Central memory CD8-positive, alpha-beta T cell (primary cell): ENCODE results near the gene PELI1.

ENCODE experiments used
- ATAC-seq: fragments of 150-1000 bp; cut with Tn5 transposase; replicated peaks from 2 replicates; pipeline ENCODE4 v1.10.0; 2022; ENCODE audit warnings: mild to moderate bottlenecking, moderate FRiP score, moderate number of reproducible peaks; ENCODE audit not compliant: poor library complexity, severe bottlenecking; ENCODE audit errors: extremely low read depth
- DNase-seq, 2 donors: peaks; one replicate each; pipeline ENCODE4 v3.0.0; 2021; ENCODE audit warnings: low spot score in 2 of 2
- H3K27ac Mint-ChIP-seq: one replicate; pipeline ENCODE4 v1.8.0; 2022; ENCODE audit warnings: low read depth, mild to moderate bottlenecking, moderate library complexity, mixed read lengths
- H3K27me3 Mint-ChIP-seq: one replicate; pipeline ENCODE4 v1.8.0; 2022; ENCODE audit warnings: mixed read lengths
- H3K36me3 Mint-ChIP-seq: one replicate; pipeline ENCODE4 v1.8.0; 2022; ENCODE audit warnings: mild to moderate bottlenecking, moderate library complexity, mixed read lengths; ENCODE audit not compliant: insufficient read depth
- H3K4me1 Mint-ChIP-seq: one replicate; pipeline ENCODE4 v1.8.0; 2022; ENCODE audit warnings: mixed read lengths
- H3K4me3 Mint-ChIP-seq: one replicate; pipeline ENCODE4 v1.8.0; 2022; ENCODE audit warnings: mild to moderate bottlenecking, moderate library complexity, mixed read lengths
- H3K9me3 Mint-ChIP-seq: one replicate; pipeline ENCODE4 v1.8.0; 2022; ENCODE audit warnings: mixed read lengths

The PELI1 gene

DNA sequence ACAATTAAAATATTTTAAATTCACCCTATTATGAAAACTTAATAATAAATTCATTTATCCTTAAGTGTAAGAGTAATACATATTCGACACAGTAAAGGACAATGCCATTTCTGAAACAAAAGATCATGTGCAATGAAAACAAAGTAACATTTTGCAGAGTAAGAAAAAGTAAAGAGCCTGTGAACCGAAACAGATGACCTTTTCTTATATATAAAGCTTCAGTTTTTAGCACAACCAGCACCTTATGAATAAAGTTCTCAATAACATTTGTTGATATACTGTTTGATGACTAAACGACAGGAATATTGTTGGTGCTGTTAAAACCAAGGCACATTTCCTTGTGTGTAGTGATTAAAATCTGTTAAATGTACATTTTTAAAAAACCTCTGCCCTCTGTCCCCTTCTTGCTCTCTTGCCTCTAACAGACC is 1.5 kb downstream of the PELI1 start:
- H3K27me3 Mint-ChIP-seq = no peaks in the 10 kb centered on the region
- ATAC-seq (no peak), DNase-seq (no peak)
- no peaks in the 10 kb centered on the region for H3K9me3 Mint-ChIP-seq
- H3K36me3 Mint-ChIP-seq = peaks cover 13% of the 10 kb centered on the region
- peaks cover 36% of the 10 kb centered on the region for H3K4me1 Mint-ChIP-seq
- H3K4me3 Mint-ChIP-seq = peak overlapping the region; percentile 97
- H3K27ac Mint-ChIP-seq = peak overlapping the region; percentile 93

DNA sequence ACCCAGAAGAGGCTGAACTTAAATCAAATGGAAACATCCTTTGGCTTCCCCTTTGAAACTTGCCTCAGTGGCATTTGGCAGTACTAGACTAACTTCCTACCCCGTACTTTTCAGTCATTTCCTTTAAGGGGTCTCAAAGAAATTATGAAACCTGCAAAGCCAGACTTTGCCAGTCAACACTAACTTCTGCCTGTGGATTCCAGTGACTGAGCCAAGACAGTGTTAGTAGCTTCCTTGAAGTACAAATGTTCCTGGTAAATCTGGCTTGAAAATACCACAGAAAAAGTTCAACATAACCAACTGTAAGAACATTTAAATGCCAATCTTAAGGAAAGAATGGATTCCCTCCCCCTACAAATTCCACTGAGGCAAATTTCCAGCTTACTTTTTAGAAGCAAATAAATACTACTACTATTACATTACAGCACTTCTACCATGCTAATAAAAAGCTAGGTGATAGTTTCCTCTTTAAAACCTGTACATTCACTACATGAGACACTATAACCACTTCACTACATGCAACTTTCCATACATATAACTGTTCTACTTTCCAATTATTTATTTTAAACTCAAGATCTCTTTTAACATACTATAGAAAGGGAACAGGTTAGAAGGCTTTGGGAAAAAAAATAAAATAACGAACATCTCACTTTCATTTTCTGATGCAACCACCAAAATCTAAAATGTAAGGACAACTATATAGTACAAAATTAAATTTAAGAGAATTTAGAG is 2.4 kb downstream of the PELI1 start:
- H3K9me3 Mint-ChIP-seq = no peaks in the 10 kb centered on the region
- ATAC-seq = no peak
- H3K36me3 Mint-ChIP-seq = peaks cover 13% of the 10 kb centered on the region
- no peaks in the 10 kb centered on the region for H3K27me3 Mint-ChIP-seq
- H3K27ac Mint-ChIP-seq = peak overlapping the region; percentile 58
- no peak for DNase-seq
- H3K4me3 Mint-ChIP-seq = peak overlapping the region; percentile 97
- H3K4me1 Mint-ChIP-seq = peaks cover 36% of the 10 kb centered on the region

DNA sequence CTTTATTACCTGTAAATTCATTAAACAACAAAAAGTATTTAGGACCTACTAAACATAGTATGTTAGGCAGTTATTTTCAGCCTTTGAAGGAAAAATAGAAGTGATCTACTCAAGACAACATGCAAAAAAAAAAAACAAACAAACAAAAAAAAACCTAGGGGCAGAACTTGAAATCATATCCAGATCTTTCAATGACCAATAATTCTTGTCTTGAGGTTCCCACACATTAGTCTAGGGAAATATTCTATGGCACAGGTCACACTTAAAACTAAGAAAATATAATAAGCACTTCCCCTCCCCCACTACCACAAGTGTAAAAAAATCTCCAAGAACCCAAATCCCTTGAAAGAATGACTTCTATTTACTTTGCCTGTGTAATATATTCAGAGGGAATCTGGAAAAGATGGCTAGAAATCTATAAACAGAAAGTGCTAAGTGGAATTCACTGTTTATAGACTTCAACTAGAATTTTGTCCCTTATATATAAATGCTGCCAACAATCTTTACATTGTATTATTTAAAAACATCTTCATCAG is 3.5 kb downstream of the PELI1 start:
- H3K27ac Mint-ChIP-seq = no peak overlapping the region
- no peaks in the 10 kb centered on the region for H3K27me3 Mint-ChIP-seq
- H3K9me3 Mint-ChIP-seq = no peaks in the 10 kb centered on the region
- no peak overlapping the region for H3K4me3 Mint-ChIP-seq
- peaks cover 13% of the 10 kb centered on the region for H3K36me3 Mint-ChIP-seq
- ATAC-seq (no peak), DNase-seq (no peak)
- peaks cover 36% of the 10 kb centered on the region for H3K4me1 Mint-ChIP-seq

DNA sequence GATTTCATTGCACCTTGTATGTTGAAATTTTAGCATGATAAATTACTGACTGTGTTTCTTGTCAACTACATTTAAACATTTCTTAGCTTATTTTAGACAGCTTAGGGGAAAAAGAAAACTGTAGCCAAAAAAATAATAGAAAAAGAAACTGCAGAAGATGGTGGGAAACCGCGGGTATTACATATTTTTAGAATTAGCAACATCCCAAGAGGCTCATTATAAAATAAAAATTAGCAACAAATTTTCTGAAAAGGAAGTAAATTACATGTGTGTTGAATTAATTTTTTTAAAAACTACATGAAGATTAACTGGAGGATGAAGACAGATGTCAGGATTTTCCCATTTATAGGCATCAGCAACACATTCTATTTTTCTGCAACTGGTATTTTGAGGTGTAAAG is 4.3 kb downstream of the PELI1 start:
- ATAC-seq (no peak), DNase-seq (no peak)
- no peaks in the 10 kb centered on the region for H3K9me3 Mint-ChIP-seq
- H3K36me3 Mint-ChIP-seq = peaks cover 13% of the 10 kb centered on the region
- peaks cover 40% of the 10 kb centered on the region for H3K4me1 Mint-ChIP-seq
- H3K27ac Mint-ChIP-seq = no peak overlapping the region
- no peaks in the 10 kb centered on the region for H3K27me3 Mint-ChIP-seq
- H3K4me3 Mint-ChIP-seq = no peak overlapping the region

DNA sequence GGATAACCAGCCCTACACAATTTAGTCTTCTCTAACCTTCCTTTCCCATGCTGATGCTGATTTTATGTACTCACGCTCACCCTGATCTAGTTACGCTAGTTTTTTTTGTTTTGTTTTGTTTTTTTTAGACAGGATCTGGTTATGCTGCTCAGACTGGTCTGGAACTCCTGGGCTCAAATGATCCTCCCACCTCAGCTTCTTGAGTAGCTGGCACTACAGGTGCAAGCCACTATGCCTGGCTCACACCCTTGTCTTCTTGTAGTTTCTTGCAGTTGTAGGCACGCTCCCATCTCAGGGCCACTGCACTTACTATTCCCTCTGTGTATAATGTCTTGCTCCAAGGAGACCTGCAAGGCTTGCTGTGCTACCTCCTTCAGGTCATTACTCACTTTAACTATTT is 6.2 kb downstream of the PELI1 start:
- no peak for DNase-seq
- no peak overlapping the region for H3K4me3 Mint-ChIP-seq
- peaks cover 4% of the 10 kb centered on the region for H3K36me3 Mint-ChIP-seq
- no peaks in the 10 kb centered on the region for H3K27me3 Mint-ChIP-seq
- ATAC-seq = no peak
- H3K4me1 Mint-ChIP-seq = peaks cover 35% of the 10 kb centered on the region
- H3K27ac Mint-ChIP-seq = no peak overlapping the region
- H3K9me3 Mint-ChIP-seq = no peaks in the 10 kb centered on the region

DNA sequence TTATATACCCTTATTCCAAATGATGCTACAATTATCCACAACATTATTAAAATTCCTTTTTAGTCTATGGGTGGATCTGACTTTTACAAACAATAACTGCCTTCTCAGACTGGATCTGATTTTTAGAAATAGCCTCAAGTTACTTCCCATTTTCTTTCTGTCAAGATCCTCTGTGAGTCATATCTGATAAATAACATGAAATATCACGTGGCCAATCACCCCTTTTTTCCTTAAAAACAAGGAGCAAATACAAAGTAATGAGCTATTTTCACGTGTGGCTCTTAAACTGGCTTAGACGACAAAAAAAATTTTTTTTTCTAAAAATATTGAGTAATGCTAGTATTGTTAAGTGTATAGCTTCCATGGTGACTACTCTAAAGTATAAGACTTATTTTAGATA is 6.7 kb downstream of the PELI1 start:
- peaks cover 32% of the 10 kb centered on the region for H3K4me1 Mint-ChIP-seq
- no peaks in the 10 kb centered on the region for H3K9me3 Mint-ChIP-seq
- no peak overlapping the region for H3K4me3 Mint-ChIP-seq
- H3K27me3 Mint-ChIP-seq = no peaks in the 10 kb centered on the region
- peaks cover 3% of the 10 kb centered on the region for H3K36me3 Mint-ChIP-seq
- H3K27ac Mint-ChIP-seq = no peak overlapping the region
- DNase-seq (no peak), ATAC-seq (no peak)

DNA sequence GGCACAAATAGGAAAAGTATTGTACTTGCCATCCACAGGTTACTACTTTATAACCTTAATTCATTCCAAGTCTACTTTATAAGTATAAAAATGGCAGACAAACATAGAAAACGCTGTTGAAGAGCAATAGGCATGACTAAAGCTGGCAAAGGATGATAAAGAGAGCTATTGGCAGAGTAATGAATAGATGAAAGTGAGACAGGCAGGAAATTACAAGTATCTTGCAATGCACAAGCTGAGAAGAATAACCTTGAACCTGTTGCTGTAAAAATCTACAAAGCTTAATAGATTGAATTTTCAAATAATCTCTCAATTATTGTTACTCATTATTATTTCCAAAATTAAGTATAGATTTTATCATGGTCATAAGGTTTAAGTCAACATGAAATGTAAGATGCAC is 8.8 kb downstream of the PELI1 start:
- Mint-ChIP-seq H3K4me1 (peaks cover 22% of the 10 kb centered on the region), H3K9me3 (no peaks in the 10 kb centered on the region), H3K27me3 (no peaks in the 10 kb centered on the region), H3K36me3 (peaks cover 3% of the 10 kb centered on the region), H3K27ac (no peak overlapping the region), H3K4me3 (no peak overlapping the region)
- DNase-seq (no peak), ATAC-seq (no peak)

DNA sequence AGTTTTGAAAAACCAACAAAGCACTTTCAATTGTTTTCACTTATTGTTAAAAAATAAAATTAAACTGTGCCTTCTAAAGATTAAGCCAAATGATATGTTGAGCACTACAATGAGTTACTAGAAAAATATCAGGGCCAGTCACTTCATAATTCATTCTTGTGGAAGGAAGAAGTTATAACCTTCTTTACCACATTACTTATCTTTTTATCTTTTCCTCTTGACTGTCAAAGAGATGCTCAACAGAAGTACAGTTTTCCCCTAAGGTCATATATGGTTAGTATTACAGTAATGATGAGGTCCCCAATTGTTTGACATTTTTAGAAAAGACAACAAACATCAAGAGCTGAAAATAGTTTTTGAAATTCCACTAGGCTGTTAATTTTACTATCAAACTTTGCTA is 9.4 kb downstream of the PELI1 start:
- DNase-seq = no peak
- no peak overlapping the region for H3K4me3 Mint-ChIP-seq

DNA sequence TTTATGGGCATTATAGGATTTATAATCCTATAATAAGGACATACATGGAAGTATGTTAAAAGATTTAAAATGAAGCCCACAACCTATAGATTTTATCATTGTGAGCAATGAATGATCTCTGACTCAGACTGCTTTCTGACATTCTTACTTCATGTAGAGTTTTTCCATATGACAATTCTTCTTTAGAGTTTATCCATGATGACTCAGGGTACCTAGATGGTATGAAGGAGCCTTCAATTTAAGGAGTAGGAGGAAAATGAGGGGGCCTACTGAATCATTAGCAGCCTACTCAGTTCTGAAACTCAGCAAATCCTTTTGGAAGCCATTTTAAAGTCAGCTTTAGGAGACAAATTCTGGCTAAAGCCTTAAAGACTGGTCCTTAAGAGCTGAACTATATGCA is 10.4 kb downstream of the PELI1 start:
- Mint-ChIP-seq H3K27ac (no peak overlapping the region), H3K4me1 (peaks cover 22% of the 10 kb centered on the region), H3K9me3 (no peaks in the 10 kb centered on the region), H3K4me3 (no peak overlapping the region), H3K27me3 (no peaks in the 10 kb centered on the region), H3K36me3 (peaks cover 3% of the 10 kb centered on the region)
- ATAC-seq (no peak), DNase-seq (no peak)

More for the DNA sequence above, 9.4 kb downstream of the PELI1 start:
- Mint-ChIP-seq H3K27me3 (no peaks in the 10 kb centered on the region), H3K9me3 (no peaks in the 10 kb centered on the region), H3K36me3 (peaks cover 3% of the 10 kb centered on the region), H3K27ac (no peak overlapping the region), H3K4me1 (peaks cover 22% of the 10 kb centered on the region)
- ATAC-seq = peak; percentile 32

DNA sequence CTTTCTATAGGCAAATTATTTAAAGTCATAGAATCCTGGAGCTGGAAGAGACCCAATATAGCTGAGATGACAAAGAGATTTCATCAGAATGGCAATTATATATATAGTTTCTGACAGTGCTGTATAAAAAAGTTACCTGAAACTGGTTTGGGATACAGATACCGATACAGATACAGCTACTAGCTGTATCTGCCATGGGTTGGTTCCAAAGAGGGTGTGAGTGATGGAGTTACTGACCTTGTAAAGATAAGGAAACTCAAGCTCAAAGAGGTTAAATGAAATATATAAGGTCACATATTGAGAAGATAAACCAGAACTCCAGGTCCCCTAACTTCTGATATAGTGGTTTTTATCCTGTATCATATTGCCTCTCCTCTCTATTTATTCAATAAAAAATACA is 10.9 kb downstream of the PELI1 start:
- no peak for ATAC-seq
- no peak for DNase-seq
- Mint-ChIP-seq H3K27me3 (no peaks in the 10 kb centered on the region), H3K27ac (no peak overlapping the region), H3K4me3 (no peak overlapping the region), H3K36me3 (peaks cover 6% of the 10 kb centered on the region), H3K4me1 (peaks cover 22% of the 10 kb centered on the region), H3K9me3 (no peaks in the 10 kb centered on the region)

DNA sequence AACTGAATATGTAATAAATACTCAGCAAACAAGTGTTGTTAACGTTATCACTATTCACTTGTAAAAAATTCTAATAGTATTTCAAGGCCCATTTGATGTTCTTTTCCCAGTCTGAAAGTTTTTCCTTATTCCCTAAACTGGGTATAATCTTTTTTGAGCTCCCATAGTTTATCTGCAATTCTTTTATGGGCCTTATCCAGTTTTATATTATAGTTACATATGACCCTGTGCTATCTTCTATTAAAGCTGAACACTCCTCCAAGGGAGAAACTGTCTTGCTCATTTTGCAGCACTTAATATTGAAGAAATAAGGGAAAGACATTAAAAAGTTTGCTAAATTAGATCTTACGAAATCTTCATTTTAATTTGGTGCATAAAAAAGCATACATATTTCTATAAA is 13.9 kb downstream of the PELI1 start:
- peaks cover 9% of the 10 kb centered on the region for H3K36me3 Mint-ChIP-seq
- ATAC-seq (no peak), DNase-seq (no peak)
- no peaks in the 10 kb centered on the region for H3K27me3 Mint-ChIP-seq
- H3K4me3 Mint-ChIP-seq = no peak overlapping the region
- H3K27ac Mint-ChIP-seq = no peak overlapping the region
- no peaks in the 10 kb centered on the region for H3K9me3 Mint-ChIP-seq
- peaks cover 18% of the 10 kb centered on the region for H3K4me1 Mint-ChIP-seq

DNA sequence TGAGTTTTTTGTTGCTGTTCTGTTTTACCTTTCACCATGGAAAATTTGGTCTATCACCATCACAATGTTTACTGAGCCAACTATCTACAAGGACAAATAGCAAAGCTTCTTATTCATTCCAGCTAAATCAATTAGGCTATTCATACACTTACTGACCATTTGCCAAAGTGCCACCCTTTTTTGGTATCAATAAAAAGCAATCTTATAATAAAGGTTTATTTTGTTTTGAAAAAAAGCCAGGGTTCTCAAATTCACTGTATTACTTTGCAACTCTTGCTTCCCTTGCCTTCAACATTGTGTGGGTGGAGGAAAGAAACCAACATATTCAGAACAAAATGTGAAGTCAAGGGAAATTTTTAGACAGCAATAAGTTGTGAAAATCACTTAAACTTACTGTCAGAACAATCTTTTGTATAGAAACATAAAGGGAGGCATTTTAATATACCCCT is 15.3 kb downstream of the PELI1 start:
- Mint-ChIP-seq H3K9me3 (no peaks in the 10 kb centered on the region), H3K27ac (peak overlapping the region; percentile 13), H3K27me3 (no peaks in the 10 kb centered on the region), H3K4me1 (peaks cover 15% of the 10 kb centered on the region), H3K4me3 (no peak overlapping the region), H3K36me3 (peaks cover 9% of the 10 kb centered on the region)
- ATAC-seq (no peak), DNase-seq (no peak)

DNA sequence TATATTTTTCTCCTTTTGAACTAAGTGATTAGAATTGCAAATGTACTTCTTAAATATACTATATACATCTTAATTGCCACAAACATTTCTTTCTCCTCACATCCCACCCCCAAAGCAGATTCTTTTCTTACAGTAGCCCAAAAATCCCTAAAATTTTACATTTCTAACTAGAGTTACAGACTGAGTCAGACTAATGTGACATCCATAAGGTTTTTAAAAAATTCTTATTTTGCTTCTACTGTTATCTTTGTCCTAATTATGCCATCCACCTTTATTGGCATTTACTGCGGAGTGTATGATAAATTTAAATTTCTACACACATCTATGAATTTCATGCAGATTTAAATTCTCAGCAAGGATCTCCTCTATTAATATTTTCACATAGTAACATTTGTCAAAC is 15.8 kb downstream of the PELI1 start:
- Mint-ChIP-seq H3K36me3 (peaks cover 9% of the 10 kb centered on the region), H3K4me3 (no peak overlapping the region), H3K27ac (peak overlapping the region; percentile 13), H3K4me1 (peaks cover 15% of the 10 kb centered on the region), H3K9me3 (no peaks in the 10 kb centered on the region), H3K27me3 (no peaks in the 10 kb centered on the region)
- DNase-seq (no peak), ATAC-seq (no peak)
